Measurements from ENCODE around the gene CAPZB.

DNA sequence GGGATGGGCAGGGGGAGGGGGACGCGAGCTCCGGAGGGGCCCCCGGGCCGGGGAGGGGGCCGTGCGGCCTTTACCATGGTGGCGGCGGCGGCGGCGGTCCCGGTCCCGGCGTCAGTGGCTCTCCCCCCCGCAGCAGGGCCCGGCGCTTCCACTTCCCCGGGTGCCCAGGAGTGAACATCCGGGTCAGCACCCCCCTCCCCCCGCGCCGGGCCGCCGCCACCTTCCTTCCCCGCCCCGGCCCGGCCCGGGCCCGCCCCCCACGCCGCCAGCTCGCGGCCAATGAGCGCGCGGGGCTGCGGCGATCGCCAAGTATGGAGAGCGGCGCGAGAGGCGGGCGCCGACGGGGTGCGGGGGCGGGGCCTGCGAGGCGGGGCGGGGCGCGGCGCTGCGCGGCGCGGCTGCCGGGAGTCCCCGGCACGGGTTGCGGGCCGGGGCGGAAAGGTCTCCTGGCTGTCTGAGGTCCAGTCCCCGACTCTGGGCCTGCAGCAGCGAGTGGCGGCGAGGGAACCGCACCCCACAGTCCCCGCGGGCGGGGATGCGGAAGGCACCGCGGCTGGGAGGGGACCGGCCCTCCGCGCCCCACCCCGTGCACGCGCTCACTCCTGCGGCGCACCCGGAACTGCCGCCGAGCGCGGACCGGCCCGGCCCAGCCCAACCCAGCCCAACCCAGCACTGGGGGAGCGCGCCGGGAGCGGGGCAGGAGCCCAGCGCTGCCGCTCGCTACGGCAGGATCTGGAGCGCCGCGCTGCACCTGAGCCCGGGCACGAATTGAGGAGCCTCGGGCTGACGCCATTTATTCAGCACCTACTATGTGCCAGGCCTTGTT, at the start of gene CAPZB:
- TF ChIP-seq, protein P1, sequence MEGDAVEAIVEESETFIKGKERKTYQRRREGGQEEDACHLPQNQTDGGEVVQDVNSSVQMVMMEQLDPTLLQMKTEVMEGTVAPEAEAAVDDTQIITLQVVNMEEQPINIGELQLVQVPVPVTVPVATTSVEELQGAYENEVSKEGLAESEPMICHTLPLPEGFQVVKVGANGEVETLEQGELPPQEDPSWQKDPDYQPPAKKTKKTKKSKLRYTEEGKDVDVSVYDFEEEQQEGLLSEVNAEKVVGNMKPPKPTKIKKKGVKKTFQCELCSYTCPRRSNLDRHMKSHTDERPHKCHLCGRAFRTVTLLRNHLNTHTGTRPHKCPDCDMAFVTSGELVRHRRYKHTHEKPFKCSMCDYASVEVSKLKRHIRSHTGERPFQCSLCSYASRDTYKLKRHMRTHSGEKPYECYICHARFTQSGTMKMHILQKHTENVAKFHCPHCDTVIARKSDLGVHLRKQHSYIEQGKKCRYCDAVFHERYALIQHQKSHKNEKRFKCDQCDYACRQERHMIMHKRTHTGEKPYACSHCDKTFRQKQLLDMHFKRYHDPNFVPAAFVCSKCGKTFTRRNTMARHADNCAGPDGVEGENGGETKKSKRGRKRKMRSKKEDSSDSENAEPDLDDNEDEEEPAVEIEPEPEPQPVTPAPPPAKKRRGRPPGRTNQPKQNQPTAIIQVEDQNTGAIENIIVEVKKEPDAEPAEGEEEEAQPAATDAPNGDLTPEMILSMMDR (IDR thresholded peaks at IDR 0.05): no peak
- TF ChIP-seq POLR2A (IDR thresholded peaks at IDR 0.05): peak in 1 of 2 donors; percentile 88
